A549 (cell line): ENCODE data around the gene PDE4D. TPM values are rescaled to one million over a fixed set of nuclear protein-coding genes. Genes with fewer than 3 reads are reported as not detected.

ENCODE experiments used
- ATAC-seq, 2 experiments: fragments of 200-7000 bp in 1 of 2; fragments of >200 bp in 1 of 2; cut with Nextera tagmentation in 1 of 2; cut with Tn5 transposase in 1 of 2; 3 replicates each; pipeline versions ENCODE4 v1.8.0 to v1.9.1; 2018 to 2020; ENCODE audit warnings: mild to moderate bottlenecking in 1 of 2, moderate library complexity in 1 of 2
- CTCF ChIA-PET: fragments of 300-600 bp; sonication (Branson Sonifier 250); formaldehyde crosslinking; extraction: SDS; loops from one replicate; lab custom pipeline; 2021; ENCODE audit warnings: antibody characterized with exemption, inconsistent platforms; lab: Yijun Ruan, JAX
- POLR2A ChIA-PET: fragments of 350-600 bp; formaldehyde crosslinking; extraction: SDS; loops from one replicate; lab custom pipeline; 2021; ENCODE audit warnings: antibody characterized with exemption, inconsistent platforms; lab: Yijun Ruan, JAX
- DNase-seq, 2 experiments: peaks; one replicate each; pipeline versions ENCODE4 v3.0.0 to v3.0.0-alpha.2; 2011 to 2016; ENCODE audit warnings: low read depth in 1 of 2, low spot score in 1 of 2
- FAIRE-seq: peaks from 2 replicates; lab custom pipeline; 2011; peaks lifted over from hg19 to GRCh38; lab: Jason Lieb, UNC
- H3K27ac ChIP-seq, 2 experiments: fragments of >200 bp; sonication (Bioruptor Twin); formaldehyde crosslinking; 3 replicates each; pipeline ENCODE4 v1.5.1; 2016 to 2017
- H3K4me1 ChIP-seq: fragments of >200 bp; sonication (Bioruptor Twin); formaldehyde crosslinking; 3 replicates; pipeline ENCODE4 v1.6.1; 2016
- H3K4me2 ChIP-seq: fragments of >200 bp; sonication (Bioruptor Twin); formaldehyde crosslinking; 3 replicates; pipeline ENCODE4 v1.6.1; 2016
- H3K4me3 ChIP-seq: fragments of >200 bp; sonication (Bioruptor Twin); formaldehyde crosslinking; 3 replicates; pipeline ENCODE4 v1.5.1; 2016
- H3K9me3 ChIP-seq: fragments of >200 bp; sonication (Bioruptor Twin); formaldehyde crosslinking; 3 replicates; pipeline ENCODE4 v1.6.1; 2016
- EHF ChIP-seq: fragments of 250-450 bp; sonication (Bioruptor Pico); IDR thresholded peaks from 2 replicates; pipeline ENCODE4 v1.5.0; 2020; ENCODE audit warnings: mild to moderate bottlenecking
- ESRRA ChIP-seq: fragments of 150-350 bp; IDR thresholded peaks from 2 replicates; pipeline ENCODE4 v1.6.1; 2014; ENCODE audit warnings: mild to moderate bottlenecking, low read length, borderline replicate concordance
- GATA3 ChIP-seq: IDR thresholded peaks from 2 replicates; pipeline ENCODE4 v1.6.1; 2012; ENCODE audit warnings: borderline replicate concordance
- HDAC2 ChIP-seq: fragments of 200-600 bp; sonication (generic); IDR thresholded peaks from 2 replicates; pipeline ENCODE4 v1.6.1; 2016
- HOXA7 ChIP-seq: fragments of 250-450 bp; sonication (Bioruptor Pico); IDR thresholded peaks from 2 replicates; pipeline ENCODE4 v1.5.0; 2020; ENCODE audit warnings: mild to moderate bottlenecking, moderate library complexity
- MAFK ChIP-seq: fragments of 450-650 bp; IDR thresholded peaks from 2 replicates; pipeline ENCODE4 v1.6.1; 2014; ENCODE audit not compliant: partially characterized antibody
- NR3C1 ChIP-seq: fragments of >200 bp; sonication (Bioruptor Twin); formaldehyde crosslinking; IDR thresholded peaks from 3 replicates; pipeline ENCODE4 v1.6.1; 2017
- POLR2A ChIP-seq: IDR thresholded peaks from 2 replicates; pipeline ENCODE4 v1.6.1; 2012; ENCODE audit warnings: mild to moderate bottlenecking, low read length
- POLR2AphosphoS2 ChIP-seq: conservative IDR thresholded peaks from 2 replicates; pipeline ENCODE4 v1.6.1; 2012; ENCODE audit warnings: low read length, improper control_type of control experiment, inconsistent platforms
- RAD21 ChIP-seq, 2 experiments: fragments of >200 bp in 1 of 2; sonication (Bioruptor Twin) in 1 of 2; formaldehyde crosslinking in 1 of 2; IDR thresholded peaks in 1 of 2; conservative IDR thresholded peaks in 1 of 2; 2 replicates in 1 of 2; 3 replicates in 1 of 2; pipeline ENCODE4 v1.6.1; 2012 to 2018; ENCODE audit warnings: inconsistent platforms in 1 of 2
- RARB ChIP-seq: fragments of 250-450 bp; sonication (Bioruptor Pico); IDR thresholded peaks from 2 replicates; pipeline ENCODE4 v1.8.0; 2021; ENCODE audit warnings: mild to moderate bottlenecking, moderate library complexity
- ZNF302 ChIP-seq: fragments of 250-450 bp; sonication (Bioruptor Pico); IDR thresholded peaks from 2 replicates; pipeline ENCODE4 v1.9.0; 2021; ENCODE audit warnings: inconsistent platforms, mild to moderate bottlenecking, moderate library complexity
- WGBS: methylation state at CpG from one replicate; pipeline ENCODE4 v1.1.6; 2017; ENCODE audit errors: missing lambda C conversion rate; 5-methylcytosine and 5-hydroxymethylcytosine counted together
- polyA plus RNA-seq, 4 experiments: library from polyadenylated mRNA; depleted of rRNA in 3 of 4; stranded (reverse); fragments of >200 nt; fragmentation: RNase III in 1 of 4; extraction: RNeasy Plus Mini Kit Qiagen cat#74134 plus additional on column Dnase treatment in 1 of 4; gene quantifications; 2 replicates in 3 of 4; 3 replicates in 1 of 4; pipeline ENCODE4 v1.2.3, GENCODE V29; 2011 to 2017
- TF ChIP-seq, protein P1 (sequence below): fragments of 250-450 bp; sonication (Bioruptor Pico); IDR thresholded peaks from 2 replicates; pipeline ENCODE4 v1.5.0; 2021; ENCODE audit warnings: mild to moderate bottlenecking, moderate library complexity, borderline replicate concordance
- TF ChIP-seq, protein P2 (sequence below): fragments of 150-350 bp; IDR thresholded peaks from 2 replicates; pipeline ENCODE4 v1.6.1; 2014; ENCODE audit warnings: low read depth, mild to moderate bottlenecking, low read length
- TF ChIP-seq, protein P3 (sequence below): fragments of 250-450 bp; sonication (Bioruptor Pico); IDR thresholded peaks from 2 replicates; pipeline ENCODE4 v1.5.0; 2020; ENCODE audit warnings: low read depth, mild to moderate bottlenecking, moderate library complexity
- TF ChIP-seq, protein P4 (sequence below): IDR thresholded peaks from 2 replicates; pipeline ENCODE4 v1.6.1; 2012
- TF ChIP-seq, protein P5 (sequence below): IDR thresholded peaks from 2 replicates; pipeline ENCODE4 v1.6.1; 2012; ENCODE audit warnings: low read depth, borderline replicate concordance

Gene PDE4D
- polyA plus RNA-seq, 2 of the 4 experiments (the other 2 are of a cell fraction) = 74.0 to 213 TPM

DNA sequence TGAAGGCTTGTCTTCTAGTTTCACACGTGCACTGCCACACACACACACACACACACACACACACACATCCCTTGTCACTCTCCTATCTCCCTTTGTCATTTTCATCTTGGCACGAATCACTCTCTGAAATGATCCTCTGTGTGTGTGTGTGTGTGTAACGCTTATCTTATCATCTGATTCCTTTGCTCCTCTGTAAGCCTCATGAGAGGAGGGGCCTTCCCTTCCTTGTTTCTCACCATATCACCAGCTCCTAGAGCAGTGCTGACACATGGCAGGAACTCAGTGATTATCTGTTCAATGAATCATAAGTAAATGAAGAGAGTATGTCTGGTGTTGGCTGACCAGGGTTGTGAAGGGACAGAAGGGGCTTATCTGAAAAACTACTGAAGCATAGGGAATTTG lies 53.3 kb downstream of the PDE4D start:
- POLR2A ChIA-PET = no interaction called here
- no peak for TF ChIP-seq RARB (CRISPR knock-in tag)
- TF ChIP-seq, all 56 proteins: peak for 0
- CTCF ChIA-PET = interaction anchor here (1.1 kb wide), 1 partner anchor 30 kb away, joined by 4 read pairs; no protein-coding TSS in a partner anchor
- WGBS = 32% methylated on average over 3 of the region's 3 CpGs
- no peak for DNase-seq
- ATAC-seq = peak; percentile 24 to 36; a peak in 2 of 6 replicates
- Histone ChIP-seq H3K27ac (no peak overlapping the region), H3K4me3 (no peak overlapping the region), H3K4me1 (no peaks in the 10 kb centered on the region), H3K9me3 (0 out of 3 replicates have a peak, but pooled peaks cover 2% of the 10 kb centered on the region), H3K4me2 (no peak overlapping the region)
- peak; percentile 7 for FAIRE-seq

DNA sequence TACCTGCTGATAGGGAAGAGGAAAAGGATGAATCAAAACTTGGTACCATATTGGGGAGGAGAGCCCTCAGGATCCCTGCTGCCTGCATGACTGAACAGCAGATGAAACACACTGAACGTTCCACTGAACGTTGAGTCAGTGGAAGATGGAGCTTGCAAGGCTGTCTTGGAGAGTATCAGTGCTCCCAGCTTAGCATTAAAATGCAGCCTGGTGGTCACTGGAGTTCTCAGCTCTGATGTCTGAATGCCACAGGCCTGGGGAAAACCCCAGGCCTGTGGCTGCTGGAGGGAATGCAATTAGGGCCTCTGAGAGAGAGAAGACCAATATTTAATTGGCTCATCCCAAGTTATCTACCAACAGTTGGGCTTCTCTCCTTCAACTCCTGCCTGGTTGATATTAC lies 54.5 kb downstream of the PDE4D start:
- H3K4me3 ChIP-seq = no peak overlapping the region
- POLR2A ChIA-PET = no interaction called here
- 0 out of 3 replicates have a peak, but pooled peaks cover 2% of the 10 kb centered on the region for H3K9me3 ChIP-seq
- no peak for FAIRE-seq
- H3K27ac ChIP-seq = no peak overlapping the region
- no peaks in the 10 kb centered on the region for H3K4me1 ChIP-seq
- CTCF ChIA-PET = interaction anchor here (0.8 to 1.4 kb wide), 3 partner anchors 25 to 166 kb away, joined by 3 to 6 read pairs (median 3); no protein-coding TSS in a partner anchor
- no peak for TF ChIP-seq RARB (CRISPR knock-in tag)
- TF ChIP-seq, protein P1, sequence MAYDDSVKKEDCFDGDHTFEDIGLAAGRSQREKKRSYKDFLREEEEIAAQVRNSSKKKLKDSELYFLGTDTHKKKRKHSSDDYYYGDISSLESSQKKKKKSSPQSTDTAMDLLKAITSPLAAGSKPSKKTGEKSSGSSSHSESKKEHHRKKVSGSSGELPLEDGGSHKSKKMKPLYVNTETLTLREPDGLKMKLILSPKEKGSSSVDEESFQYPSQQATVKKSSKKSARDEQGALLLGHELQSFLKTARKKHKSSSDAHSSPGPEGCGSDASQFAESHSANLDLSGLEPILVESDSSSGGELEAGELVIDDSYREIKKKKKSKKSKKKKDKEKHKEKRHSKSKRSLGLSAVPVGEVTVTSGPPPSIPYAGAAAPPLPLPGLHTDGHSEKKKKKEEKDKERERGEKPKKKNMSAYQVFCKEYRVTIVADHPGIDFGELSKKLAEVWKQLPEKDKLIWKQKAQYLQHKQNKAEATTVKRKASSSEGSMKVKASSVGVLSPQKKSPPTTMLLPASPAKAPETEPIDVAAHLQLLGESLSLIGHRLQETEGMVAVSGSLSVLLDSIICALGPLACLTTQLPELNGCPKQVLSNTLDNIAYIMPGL (CRISPR knock-in tag) = no peak
- TF ChIP-seq, protein P2, sequence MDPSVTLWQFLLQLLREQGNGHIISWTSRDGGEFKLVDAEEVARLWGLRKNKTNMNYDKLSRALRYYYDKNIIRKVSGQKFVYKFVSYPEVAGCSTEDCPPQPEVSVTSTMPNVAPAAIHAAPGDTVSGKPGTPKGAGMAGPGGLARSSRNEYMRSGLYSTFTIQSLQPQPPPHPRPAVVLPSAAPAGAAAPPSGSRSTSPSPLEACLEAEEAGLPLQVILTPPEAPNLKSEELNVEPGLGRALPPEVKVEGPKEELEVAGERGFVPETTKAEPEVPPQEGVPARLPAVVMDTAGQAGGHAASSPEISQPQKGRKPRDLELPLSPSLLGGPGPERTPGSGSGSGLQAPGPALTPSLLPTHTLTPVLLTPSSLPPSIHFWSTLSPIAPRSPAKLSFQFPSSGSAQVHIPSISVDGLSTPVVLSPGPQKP = no peak
- no peak for TF ChIP-seq ESRRA
- ATAC-seq = no peak
- WGBS = 29% methylated on average over 2 of the region's 2 CpGs
- no peak overlapping the region for H3K4me2 ChIP-seq
- no peak for DNase-seq

DNA sequence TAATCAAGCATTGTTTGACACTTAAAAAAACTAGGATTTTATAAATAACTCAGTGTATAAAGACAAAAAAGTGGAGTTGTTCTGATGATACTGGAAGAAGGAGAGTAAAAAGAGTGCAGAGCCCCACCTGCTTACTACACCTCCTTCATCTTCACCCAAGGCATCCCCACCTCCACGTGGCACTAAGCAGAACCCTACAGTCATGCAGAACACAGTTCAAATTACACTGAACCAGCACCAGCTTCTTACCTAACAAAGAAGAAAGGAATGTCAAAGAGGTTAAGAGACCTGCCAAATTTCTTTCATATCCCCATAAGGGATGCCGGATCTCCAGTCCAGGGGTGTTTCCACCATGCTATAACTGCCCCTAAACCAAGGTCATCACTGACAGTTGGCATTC lies 55.5 kb downstream of the PDE4D start:
- TF ChIP-seq, protein P3, sequence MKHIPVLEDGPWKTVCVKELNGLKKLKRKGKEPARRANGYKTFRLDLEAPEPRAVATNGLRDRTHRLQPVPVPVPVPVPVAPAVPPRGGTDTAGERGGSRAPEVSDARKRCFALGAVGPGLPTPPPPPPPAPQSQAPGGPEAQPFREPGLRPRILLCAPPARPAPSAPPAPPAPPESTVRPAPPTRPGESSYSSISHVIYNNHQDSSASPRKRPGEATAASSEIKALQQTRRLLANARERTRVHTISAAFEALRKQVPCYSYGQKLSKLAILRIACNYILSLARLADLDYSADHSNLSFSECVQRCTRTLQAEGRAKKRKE (CRISPR knock-in tag) = no peak
- TF ChIP-seq ZNF302 (CRISPR knock-in tag) = no peak
- no peak for TF ChIP-seq RAD21 (conservative IDR thresholded peaks at IDR 0.05 in 1 of 2, IDR thresholded peaks at IDR 0.05 in 1 of 2)
- TF ChIP-seq MAFK = no peak
- no peak for TF ChIP-seq HOXA7 (CRISPR knock-in tag)
- TF ChIP-seq, protein P4, sequence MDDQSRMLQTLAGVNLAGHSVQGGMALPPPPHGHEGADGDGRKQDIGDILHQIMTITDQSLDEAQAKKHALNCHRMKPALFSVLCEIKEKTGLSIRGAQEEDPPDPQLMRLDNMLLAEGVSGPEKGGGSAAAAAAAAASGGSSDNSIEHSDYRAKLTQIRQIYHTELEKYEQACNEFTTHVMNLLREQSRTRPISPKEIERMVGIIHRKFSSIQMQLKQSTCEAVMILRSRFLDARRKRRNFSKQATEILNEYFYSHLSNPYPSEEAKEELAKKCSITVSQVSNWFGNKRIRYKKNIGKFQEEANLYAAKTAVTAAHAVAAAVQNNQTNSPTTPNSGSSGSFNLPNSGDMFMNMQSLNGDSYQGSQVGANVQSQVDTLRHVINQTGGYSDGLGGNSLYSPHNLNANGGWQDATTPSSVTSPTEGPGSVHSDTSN = no peak
- no peak for TF ChIP-seq EHF (CRISPR knock-in tag)
- TF ChIP-seq NR3C1 = no peak
- TF ChIP-seq POLR2AphosphoS2 = no peak
- TF ChIP-seq, protein P5, sequence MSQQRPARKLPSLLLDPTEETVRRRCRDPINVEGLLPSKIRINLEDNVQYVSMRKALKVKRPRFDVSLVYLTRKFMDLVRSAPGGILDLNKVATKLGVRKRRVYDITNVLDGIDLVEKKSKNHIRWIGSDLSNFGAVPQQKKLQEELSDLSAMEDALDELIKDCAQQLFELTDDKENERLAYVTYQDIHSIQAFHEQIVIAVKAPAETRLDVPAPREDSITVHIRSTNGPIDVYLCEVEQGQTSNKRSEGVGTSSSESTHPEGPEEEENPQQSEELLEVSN = no peak
- TF ChIP-seq GATA3 = no peak
- TF ChIP-seq POLR2A = no peak
- no peak for TF ChIP-seq HDAC2
- no peak overlapping the region for H3K4me3 ChIP-seq
- no peak overlapping the region for H3K4me2 ChIP-seq
- ChIA-PET POLR2A (no interaction called here), CTCF (interaction anchor here (0.6 kb wide), 1 partner anchor 345 kb away, joined by 3 read pairs; no protein-coding TSS in a partner anchor)
- H3K4me1 ChIP-seq = no peaks in the 10 kb centered on the region
- 42% methylated on average over 2 of the region's 2 CpGs for WGBS
- DNase-seq (no peak), ATAC-seq (no peak), FAIRE-seq (no peak)
- no peak overlapping the region for H3K27ac ChIP-seq
- H3K9me3 ChIP-seq = 0 out of 3 replicates have a peak, but pooled peaks cover 2% of the 10 kb centered on the region
